Thoracic aorta (tissue), 2 donors: Measurements from ENCODE around the gene HDAC11. TPM values are rescaled to one million over a fixed set of nuclear protein-coding genes. Genes with fewer than 3 reads are reported as not detected.

Experiments used
- ATAC-seq: fragments of 150-250 bp; one replicate; pipeline ENCODE4 v1.8.0; 2017; ENCODE audit warnings: low read depth; ENCODE audit not compliant: insufficient number of reproducible peaks, low FRiP score
- DNase-seq: peaks from one replicate; pipeline ENCODE4 v3.0.0-alpha.2; 2020; ENCODE audit warnings: low spot score
- H3K27ac ChIP-seq, 2 donors: fragments of 200-600 bp; sonication (generic); 1 replicate in 1 of 2; 2 replicates in 1 of 2; pipeline ENCODE4 v1.5.1; 2016; ENCODE audit warnings: mild to moderate bottlenecking in 2 of 2, moderate library complexity in 2 of 2
- H3K27me3 ChIP-seq: fragments of 200-600 bp; sonication (generic); replicated peaks from 2 replicates; pipeline ENCODE4 v1.6.0; 2016; ENCODE audit warnings: mild to moderate bottlenecking; ENCODE audit not compliant: insufficient read depth
- H3K36me3 ChIP-seq: fragments of 200-600 bp; sonication (generic); one replicate; pipeline ENCODE4 v1.5.1; 2016
- H3K4me1 ChIP-seq, 2 donors: fragments of 200-600 bp; sonication (generic); 1 replicate in 1 of 2; 2 replicates in 1 of 2; pipeline versions ENCODE4 v1.5.1 to v1.6.0; 2016; ENCODE audit warnings: low read depth in 2 of 2, mild to moderate bottlenecking in 1 of 2; ENCODE audit not compliant: control insufficient read depth in 1 of 2
- H3K4me3 ChIP-seq: fragments of 200-600 bp; sonication (generic); 2 replicates; pipeline ENCODE4 v1.5.1; 2016; ENCODE audit warnings: mild to moderate bottlenecking
- H3K9me3 ChIP-seq: fragments of 200-600 bp; sonication (generic); 2 replicates; pipeline ENCODE4 v1.5.1; 2016
- total RNA-seq, 2 donors: library from RNA; depleted of rRNA; stranded (reverse); fragments of >200 nt; gene quantifications; one replicate each; pipeline versions ENCODE4 v1.1.0 to v1.2.3, GENCODE V29; 2016
- TF ChIP-seq, protein P1 (sequence below): fragments of 200-600 bp; sonication (generic); IDR thresholded peaks from one replicate; pipeline ENCODE4 v1.5.1; 2019; ENCODE audit warnings: antibody characterized with exemption

Gene HDAC11
- total RNA-seq, 2 donors from 2014 or later, result 15.8 to 17.4 TPM

DNA sequence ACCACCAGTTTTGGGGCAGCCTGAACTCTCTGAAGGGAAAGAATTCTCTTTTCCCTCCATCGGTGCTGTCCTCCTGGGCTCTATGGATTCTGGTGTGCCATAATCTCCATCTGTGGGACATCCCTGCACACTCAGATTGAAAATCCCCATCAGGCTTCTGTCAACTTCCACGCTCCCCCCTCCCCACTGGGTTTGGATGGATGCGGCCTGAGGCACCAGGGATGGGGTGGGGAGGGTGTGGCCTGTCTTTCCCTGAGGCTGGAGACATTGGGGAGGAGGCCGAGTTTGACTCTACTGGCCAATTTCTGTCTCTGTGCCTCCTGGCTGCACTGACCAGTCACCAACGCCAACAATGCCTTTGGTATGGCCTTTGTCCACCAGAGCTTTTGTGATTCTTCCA lies 52.5 kb downstream of the HDAC11 start:
- H3K9me3 ChIP-seq, result no peaks in the 10 kb centered on the region
- no peak for DNase-seq
- H3K27me3 ChIP-seq, result no peaks in the 10 kb centered on the region
- H3K4me1 ChIP-seq, result no peaks in the 10 kb centered on the region
- H3K36me3 ChIP-seq, result no peaks in the 10 kb centered on the region
- TF ChIP-seq, protein P1, sequence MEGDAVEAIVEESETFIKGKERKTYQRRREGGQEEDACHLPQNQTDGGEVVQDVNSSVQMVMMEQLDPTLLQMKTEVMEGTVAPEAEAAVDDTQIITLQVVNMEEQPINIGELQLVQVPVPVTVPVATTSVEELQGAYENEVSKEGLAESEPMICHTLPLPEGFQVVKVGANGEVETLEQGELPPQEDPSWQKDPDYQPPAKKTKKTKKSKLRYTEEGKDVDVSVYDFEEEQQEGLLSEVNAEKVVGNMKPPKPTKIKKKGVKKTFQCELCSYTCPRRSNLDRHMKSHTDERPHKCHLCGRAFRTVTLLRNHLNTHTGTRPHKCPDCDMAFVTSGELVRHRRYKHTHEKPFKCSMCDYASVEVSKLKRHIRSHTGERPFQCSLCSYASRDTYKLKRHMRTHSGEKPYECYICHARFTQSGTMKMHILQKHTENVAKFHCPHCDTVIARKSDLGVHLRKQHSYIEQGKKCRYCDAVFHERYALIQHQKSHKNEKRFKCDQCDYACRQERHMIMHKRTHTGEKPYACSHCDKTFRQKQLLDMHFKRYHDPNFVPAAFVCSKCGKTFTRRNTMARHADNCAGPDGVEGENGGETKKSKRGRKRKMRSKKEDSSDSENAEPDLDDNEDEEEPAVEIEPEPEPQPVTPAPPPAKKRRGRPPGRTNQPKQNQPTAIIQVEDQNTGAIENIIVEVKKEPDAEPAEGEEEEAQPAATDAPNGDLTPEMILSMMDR, result no peak
- H3K27ac ChIP-seq, result no peak overlapping the region
- no peak for ATAC-seq
- no peak overlapping the region for H3K4me3 ChIP-seq

DNA sequence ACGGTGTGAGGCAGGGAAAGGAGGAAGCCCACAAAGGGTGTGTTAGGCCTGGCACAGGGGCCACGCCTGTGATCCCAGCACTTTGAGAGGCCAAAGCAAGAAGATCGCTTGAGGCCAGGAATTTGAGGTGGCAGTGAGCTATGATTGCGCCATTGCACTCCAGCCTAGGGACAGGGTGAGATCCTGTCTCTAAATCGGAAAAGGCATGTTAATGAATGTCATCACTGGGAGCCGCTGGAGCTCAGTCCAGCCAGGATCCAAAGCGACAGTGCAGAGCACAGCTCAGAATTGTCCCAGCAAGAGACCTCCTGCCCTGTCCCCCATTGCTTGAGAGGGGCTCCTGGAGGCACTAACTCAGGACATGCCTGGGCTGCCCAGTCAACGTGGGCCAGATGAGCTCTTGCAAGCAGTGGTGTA lies 53.8 kb downstream of the HDAC11 start:
- H3K27me3 ChIP-seq, result no peaks in the 10 kb centered on the region

DNA sequence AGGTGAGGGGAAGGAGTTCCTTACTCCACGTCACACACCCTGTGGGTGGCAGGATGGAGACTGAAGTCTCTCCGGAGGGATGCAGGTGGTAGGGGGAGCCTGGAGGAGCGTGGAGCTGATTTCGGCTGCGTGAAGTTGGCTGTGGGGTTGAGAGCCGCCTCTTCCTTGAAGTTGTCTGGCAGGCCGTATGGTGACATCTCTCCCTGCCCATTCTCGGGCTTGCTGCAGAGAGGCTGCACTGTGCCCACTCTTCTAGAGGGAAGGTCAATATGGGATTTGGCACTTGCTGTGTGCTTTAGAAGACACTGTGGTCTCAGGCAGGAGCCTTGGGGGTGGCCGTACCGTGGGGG lies 55.4 kb downstream of the HDAC11 start:
- no peak overlapping the region for H3K4me3 ChIP-seq
- DNase-seq (no peak), ATAC-seq (no peak)
- H3K4me1 ChIP-seq, result no peaks in the 10 kb centered on the region
- no peaks in the 10 kb centered on the region for H3K36me3 ChIP-seq
- no peaks in the 10 kb centered on the region for H3K27me3 ChIP-seq
- TF ChIP-seq, protein P1, result no peak
- no peak overlapping the region for H3K27ac ChIP-seq
- no peaks in the 10 kb centered on the region for H3K9me3 ChIP-seq

More for the DNA sequence above, 53.8 kb downstream of the HDAC11 start:
- H3K36me3 ChIP-seq, result no peaks in the 10 kb centered on the region
- no peak overlapping the region for H3K4me3 ChIP-seq
- no peaks in the 10 kb centered on the region for H3K4me1 ChIP-seq
- H3K27ac ChIP-seq, result no peak overlapping the region
- ATAC-seq (no peak), DNase-seq (no peak)
- TF ChIP-seq, protein P1, result no peak
- H3K9me3 ChIP-seq, result no peaks in the 10 kb centered on the region

DNA sequence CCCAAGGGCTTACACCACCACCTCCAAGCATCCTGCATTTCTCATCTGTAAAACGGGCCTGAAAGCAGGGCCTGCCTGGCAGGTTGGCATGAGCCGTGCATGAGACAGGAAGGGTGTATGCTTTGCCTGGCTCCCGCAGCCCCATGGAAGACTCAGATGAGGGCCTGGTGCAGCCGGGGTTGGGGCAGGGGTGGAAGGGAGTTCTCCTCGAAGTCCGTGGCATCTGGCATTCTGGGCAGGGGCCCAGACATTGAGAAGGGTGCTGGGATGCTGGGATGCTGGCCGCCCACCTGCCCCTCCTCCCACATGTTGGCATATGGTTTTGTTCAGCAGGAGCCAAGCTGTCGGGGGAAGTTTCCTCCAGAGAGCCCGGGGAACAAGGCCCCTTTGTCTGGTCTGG lies 55.8 kb downstream of the HDAC11 start:
- Histone ChIP-seq H3K36me3 (no peaks in the 10 kb centered on the region), H3K9me3 (no peaks in the 10 kb centered on the region), H3K27ac (no peak overlapping the region), H3K27me3 (no peaks in the 10 kb centered on the region), H3K4me3 (no peak overlapping the region), H3K4me1 (no peaks in the 10 kb centered on the region)
- TF ChIP-seq, protein P1, result no peak
- ATAC-seq (no peak), DNase-seq (no peak)

DNA sequence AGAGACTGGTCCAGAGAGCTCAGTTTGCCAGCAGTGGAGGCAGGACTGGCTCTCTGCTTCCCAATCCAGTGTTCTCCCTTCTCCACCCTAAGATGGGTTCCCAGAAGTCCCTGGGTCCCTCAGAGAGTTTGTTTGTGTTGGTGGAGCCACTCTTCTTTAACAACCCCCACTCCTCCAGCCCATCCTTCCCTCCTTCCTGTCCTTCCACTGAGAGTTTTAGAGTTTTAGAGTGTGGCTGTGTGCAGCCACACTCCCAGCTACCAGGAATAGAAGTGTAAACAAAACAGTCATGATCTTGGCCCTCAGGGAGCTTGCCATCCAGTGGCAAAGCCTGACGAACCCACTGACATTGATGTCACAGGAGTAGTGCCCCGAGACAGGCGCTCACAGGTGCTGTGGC lies 56.3 kb downstream of the HDAC11 start:
- peak overlapping the region in 1 of 2 donors; percentile 12 for H3K27ac ChIP-seq
- H3K36me3 ChIP-seq, result no peaks in the 10 kb centered on the region
- DNase-seq (no peak), ATAC-seq (no peak)
- TF ChIP-seq, protein P1, result no peak
- H3K4me3 ChIP-seq, result no peak overlapping the region
- H3K9me3 ChIP-seq, result no peaks in the 10 kb centered on the region
- H3K4me1 ChIP-seq, result no peaks in the 10 kb centered on the region
- H3K27me3 ChIP-seq, result no peaks in the 10 kb centered on the region
